CD4-positive, alpha-beta T cell treated with Interferon alpha-2 for 1 hour (primary cell): ENCODE measurements around the gene GAB1.
"Not testable (repeated sequence)": the region's sequence is repeated elsewhere in the genome, so short reads cannot be mapped to it uniquely, and the experiment has no call there.

Experiments used
- DNase-seq, 2 donors: peaks; one replicate each; pipeline ENCODE4 v3.0.0-alpha.2; 2020 to 2022

Gene GAB1

DNA sequence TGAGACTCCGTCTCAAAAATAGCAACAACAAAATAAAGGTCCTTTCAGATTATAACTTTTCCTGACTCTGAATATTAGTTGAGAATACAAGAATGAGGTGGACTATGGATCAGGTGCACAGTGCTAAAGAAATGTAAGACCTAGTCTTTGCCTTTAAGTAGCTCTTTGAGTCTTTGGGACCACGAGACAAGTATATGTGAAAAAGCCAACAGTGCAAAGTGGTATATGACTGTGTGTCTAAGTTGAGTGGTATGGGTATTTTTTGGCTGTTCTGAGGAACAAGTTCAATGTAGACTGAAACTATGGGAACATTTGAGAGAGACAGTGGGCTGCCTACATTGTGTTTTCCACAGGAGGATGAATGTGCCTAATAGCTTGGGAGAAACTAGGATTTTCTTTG, 2.8 kb downstream of the GAB1 start:
- no peak for DNase-seq

DNA sequence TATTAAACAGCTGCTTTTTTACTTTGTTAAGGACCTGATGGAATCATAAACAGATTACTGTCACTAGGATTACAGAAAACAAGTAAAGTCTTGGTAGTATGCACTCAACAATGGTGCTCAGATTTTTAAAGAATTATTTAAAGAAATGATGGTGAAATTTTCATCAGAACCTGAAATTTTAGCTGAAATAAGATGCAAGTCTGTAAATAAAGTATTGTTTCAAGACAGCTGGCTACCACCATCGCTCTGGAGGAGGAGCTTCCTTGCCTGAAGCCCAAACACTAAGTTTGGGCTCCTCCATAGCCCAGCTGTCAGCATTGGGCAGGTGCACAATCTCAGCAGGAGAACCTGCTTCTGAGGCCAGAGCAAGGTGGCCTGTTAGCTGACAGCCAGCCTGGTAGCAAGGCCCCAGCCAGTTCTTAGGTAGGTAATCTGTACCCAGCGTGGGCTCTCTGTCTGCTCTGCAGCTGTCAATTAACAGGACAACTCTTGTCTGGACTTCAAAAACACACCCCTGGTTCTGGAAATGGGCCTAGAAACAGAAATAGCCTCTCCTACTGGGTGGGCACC, 4.6 kb downstream of the GAB1 start:
- DNase-seq = no peak

DNA sequence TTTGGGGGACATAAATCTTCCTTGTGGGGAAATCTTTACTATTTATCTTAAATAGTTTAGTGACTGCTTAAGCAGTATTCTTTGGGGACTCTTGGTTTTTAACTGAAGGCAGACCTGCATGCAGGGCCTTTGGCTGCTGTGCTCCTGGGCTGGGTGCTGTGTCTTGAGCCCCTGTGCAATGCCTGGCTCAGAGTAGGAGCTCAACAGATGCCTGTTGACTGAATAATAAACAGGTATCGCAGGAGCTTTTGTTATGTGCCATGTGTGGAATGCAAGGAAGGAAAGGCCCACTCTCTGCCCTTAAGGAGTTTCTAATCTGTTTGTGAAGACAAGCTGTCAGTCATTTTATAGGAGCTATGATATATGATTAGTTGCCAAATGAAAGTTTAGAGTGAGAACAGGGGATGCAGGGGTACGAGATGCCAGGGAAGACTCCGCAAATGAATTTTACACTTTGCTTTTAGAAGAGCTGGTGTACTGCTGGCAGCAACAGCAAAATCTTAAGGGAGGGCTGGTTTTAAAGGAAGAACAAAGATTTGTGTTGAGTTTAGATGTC, 6.7 kb downstream of the GAB1 start:
- no peak for DNase-seq

GRCh38 chr4:143344041-143344440, 7.4 kb downstream of the GAB1 start:
- DNase-seq = no peak

- DNase-seq = no peak
These were observed 8.1 kb downstream of the GAB1 start for GRCh38 chr4:143344774-143345173.

DNA sequence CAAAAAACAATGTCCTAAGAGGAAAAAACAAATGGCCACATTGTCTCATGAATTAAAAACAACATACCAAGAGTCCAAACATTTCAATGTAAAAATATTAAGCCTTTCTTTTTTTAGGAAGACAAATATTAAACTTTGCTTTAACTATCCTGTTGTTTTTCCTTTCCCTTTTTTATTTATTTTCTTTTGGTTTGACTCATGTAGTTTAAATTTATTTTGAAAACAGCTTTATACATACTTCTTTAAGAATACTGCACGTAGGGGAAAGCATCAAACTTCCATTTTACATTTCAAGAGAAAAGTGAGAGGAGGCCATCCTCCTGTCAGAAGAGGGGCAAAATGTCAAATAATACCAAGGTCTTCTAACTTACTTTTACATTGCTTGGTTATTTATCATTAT, 8.7 kb downstream of the GAB1 start:
- DNase-seq = no peak

DNA sequence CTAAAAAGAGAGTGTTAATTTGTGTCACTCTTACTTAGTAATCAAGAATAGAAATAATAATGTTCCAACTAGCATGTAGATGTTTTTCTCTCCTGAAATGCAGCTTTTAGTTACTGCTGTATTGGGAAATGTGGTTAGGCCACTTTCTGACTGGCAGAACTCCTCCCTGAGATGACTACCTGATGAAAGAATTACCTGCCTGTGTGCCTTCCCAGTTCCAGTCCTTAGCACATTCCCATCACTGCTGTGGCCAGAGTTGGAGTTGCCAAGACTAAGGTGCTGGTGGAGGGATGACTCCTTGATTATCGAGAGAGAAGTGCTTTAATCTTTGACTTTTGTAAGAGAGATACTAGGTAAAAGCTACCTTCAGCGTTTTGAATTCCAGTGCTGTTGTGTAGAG, 9.5 kb downstream of the GAB1 start:
- DNase-seq = no peak

GRCh38 chr4:143347484-143348111, 10.9 kb downstream of the GAB1 start:
- no peak for DNase-seq

GRCh38 chr4:143348233-143349077, 11.8 kb downstream of the GAB1 start:
- no peak for DNase-seq

DNA sequence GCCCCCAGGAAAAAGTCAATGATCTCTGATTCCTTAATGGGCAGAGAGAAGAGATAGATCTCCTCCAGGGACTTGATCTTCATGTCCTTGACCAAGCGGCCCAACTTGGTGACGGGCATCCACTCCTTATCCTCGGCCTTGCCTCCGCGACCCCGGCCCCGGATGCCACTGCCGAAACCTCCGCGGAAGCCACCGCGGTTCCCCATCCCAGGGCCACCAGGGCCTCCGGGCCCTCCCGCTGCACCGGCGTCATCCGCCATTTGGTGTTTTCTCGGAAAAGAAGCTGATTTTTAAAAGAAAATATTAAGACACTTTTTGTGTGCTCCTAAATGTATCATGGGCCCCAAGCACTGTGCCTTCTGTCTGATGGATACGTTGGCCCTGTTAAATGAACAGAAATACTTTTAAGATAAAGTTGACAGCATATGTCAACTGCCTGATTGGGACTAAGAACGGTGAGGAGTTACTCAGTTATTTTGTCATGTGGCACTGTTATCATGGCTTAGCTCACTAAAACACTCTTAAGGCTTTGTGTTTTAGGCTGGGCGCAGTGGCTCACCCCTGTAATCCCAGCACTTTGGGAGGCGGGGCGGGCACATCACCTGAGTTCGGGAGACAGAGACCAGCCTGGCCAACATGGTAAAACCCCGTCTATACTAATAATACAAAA, 13.3 kb downstream of the GAB1 start:
- not testable (repeated sequence) for DNase-seq

DNA sequence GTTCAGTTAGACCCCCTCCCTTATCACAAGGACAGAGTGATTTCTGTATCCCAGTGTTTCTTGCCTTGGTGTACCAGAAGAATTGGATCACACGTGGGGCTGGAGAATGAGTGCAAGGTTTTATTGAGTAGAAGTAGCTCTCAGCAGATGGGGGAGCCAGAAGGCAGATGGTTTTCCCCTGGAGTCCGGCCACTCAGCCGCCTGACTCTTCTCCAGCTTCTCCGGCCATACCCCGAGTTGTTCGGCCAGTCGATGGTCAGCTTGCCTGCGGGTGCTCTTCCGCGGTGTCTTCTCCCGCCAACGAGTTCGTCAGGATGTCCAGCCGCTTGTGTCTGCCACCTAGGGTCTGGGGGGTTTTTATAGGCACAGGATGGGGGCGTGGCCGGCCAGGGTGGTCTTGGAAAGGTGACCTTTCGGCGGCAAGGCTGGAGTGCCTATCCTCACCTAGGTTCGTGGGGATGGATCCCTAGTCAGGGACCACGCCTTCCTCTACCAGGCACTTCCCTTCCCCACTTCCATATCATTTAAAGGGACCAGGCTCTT, 14.5 kb downstream of the GAB1 start:
- no peak for DNase-seq

- DNase-seq = no peak
These were observed 15.2 kb downstream of the GAB1 start for GRCh38 chr4:143351774-143352451.

DNA sequence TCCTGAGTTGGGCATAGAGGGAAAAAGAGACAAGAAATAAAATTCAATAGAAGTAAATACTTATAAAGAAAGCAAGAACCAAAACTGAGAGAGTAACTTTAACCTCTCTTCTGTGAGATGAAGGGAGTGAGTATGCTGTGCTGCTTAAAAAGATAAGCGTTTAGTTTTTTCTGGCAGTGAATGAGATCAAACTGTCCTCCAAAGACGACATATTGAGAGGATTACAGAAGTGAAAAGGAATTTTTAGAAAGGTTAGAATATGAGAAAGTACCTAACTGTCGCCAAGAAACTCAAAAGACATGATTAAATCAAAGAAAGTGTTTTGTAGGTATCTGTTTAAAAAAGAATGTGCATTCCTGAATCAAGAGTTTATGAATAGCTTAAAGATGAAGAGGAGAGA, 16.0 kb downstream of the GAB1 start:
- DNase-seq = no peak

DNA sequence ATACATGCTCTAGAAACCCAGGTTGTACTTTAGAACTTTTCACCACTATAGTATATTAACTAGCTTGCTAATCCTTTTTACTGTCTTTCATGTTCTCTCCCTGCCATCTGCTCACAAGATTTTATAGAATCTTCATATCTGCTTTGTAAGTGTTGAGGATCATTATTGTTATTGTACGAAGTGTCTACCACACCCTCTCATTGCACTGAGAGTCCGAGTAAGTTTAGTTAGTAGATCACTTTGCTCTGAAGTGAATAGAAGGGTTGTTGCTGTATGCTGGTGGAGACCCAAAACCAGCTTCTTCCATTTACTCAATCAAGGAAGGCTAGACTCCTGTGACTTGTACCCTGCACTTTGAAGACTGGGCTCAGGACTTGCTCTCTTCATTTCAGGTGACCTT, 17.1 kb downstream of the GAB1 start:
- DNase-seq = no peak

- no peak for DNase-seq
These were observed 18.3 kb downstream of the GAB1 start for GRCh38 chr4:143354990-143355389.

GRCh38 chr4:143355540-143356217, 19.0 kb downstream of the GAB1 start:
- no peak for DNase-seq

GRCh38 chr4:143356493-143356892, 19.8 kb downstream of the GAB1 start:
- no peak for DNase-seq

- peak in 1 of 2 donors; percentile 27 for DNase-seq
These were observed 20.6 kb downstream of the GAB1 start for GRCh38 chr4:143357161-143357845.

DNA sequence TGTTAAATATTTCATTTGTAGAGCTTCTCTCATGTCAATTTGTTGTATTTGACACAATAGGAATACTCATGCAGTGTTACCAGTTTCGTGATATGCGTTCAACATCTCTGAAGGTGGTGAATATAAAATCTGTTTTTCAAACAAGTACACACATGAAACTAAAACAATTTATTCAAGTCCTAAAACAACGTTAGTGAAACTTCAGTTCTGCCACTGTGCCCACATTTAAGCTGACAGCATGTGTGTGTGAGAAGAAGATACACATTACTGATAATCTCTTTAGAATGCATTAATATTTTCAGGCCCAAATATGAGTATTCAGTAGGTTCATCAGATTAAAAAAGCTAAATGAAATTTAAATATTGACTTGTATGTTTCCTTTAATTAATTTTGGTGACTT, 21.7 kb downstream of the GAB1 start:
- DNase-seq = no peak

DNA sequence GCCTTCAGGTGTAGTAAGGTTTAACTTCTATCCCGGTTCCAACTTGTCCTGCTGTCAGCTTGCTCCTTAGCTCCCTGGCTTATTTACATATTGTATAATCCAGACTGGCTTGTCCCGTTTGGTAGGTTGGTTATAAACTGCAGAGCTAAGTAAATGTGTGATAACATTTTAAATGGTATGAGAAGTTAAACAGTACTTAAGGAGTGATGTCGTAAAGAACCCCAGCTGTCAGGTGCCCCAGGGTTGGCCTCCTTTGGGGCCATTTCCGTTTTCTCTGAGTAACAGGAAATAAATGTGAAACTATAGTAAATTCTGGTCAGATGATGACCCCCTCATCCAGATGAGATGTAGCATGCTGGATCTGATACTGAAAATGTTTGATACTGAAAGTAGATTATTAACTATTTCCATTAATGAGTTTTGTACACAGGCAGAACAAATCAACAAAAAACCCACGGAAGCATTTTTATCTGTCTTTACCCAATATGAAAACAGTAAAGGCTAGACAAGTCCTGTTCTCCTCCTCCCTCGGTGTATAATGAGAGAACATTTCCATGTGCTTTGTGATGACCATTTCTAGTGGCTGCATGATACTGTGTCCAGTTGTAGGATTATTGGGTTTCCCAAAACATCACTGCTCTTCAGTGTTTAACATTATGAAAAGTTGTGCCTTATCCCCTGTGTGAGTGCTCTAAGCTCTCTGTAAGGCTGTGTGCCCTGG, 22.4 kb downstream of the GAB1 start:
- peak; percentile 39 for DNase-seq
